ENCODE results near the gene GPR150.
"Not testable (repeated sequence)": the region's sequence is repeated elsewhere in the genome, so short reads cannot be mapped to it uniquely, and the experiment has no call there.

GPR150 gene

GRCh38 chr5:95632942-95633341 is 13.1 kb downstream of the GPR150 start:
- CTCF ChIA-PET; H3K36me3 ChIP-seq (ENCODE audit: control insufficient read depth in 2 of 2, insufficient read depth in 1 of 2, low read length in 2 of 2); H3K4me3 ChIP-seq (ENCODE audit: low read depth, low read length); H3K27ac ChIP-seq (ENCODE audit: extremely low read depth, low read depth, low read length); H3K9me3 ChIP-seq (ENCODE audit: control insufficient read depth, insufficient read depth, low read depth, low read length); POLR2A ChIA-PET; H3K4me1 ChIP-seq (ENCODE audit: control insufficient read depth, insufficient read depth, low read length): not testable (repeated sequence)
- peak; percentile 96 for TF ChIP-seq ZNF146 (tag by site-specific recombination; IDR thresholded peaks at IDR 0.05)

- Histone ChIP-seq H3K9me3 (ENCODE audit: control insufficient read depth, insufficient read depth, low read depth, low read length) (no peaks in the 10 kb centered on the region), H3K4me3 (ENCODE audit: low read depth, low read length) (no peak overlapping the region), H3K36me3 (ENCODE audit: control insufficient read depth in 2 of 2, insufficient read depth in 1 of 2, low read length in 2 of 2) (no peaks in the 10 kb centered on the region), H3K4me1 (ENCODE audit: control insufficient read depth, insufficient read depth, low read length) (no peaks in the 10 kb centered on the region), H3K27ac (ENCODE audit: extremely low read depth, low read depth, low read length) (no peak overlapping the region)
- CTCF ChIA-PET: interaction anchor here (0.6 kb wide), 1 partner anchor 147 kb away, joined by 5 read pairs; no protein-coding TSS in a partner anchor
- TF ChIP-seq SCRT2 (tag by site-specific recombination; IDR thresholded peaks at IDR 0.05) (peak; percentile 3; the same call in 1 of the 2 replicates), SALL2 (tag by site-specific recombination; IDR thresholded peaks at IDR 0.05; ENCODE audit: borderline replicate concordance) (no peak), ZIC2 (tag by site-specific recombination; IDR thresholded peaks at IDR 0.05) (no peak), ZBTB48 (tag by site-specific recombination; IDR thresholded peaks at IDR 0.05) (no peak), ZNF624 (tag by site-specific recombination; IDR thresholded peaks at IDR 0.05) (no peak)
- POLR2A ChIA-PET: no interaction called here
These were observed 13.8 kb downstream of the GPR150 start for GRCh38 chr5:95633671-95634070.

GRCh38 chr5:95634081-95634480 is 14.2 kb downstream of the GPR150 start:
- no peak for TF ChIP-seq ZBTB49 (tag by site-specific recombination; IDR thresholded peaks at IDR 0.05; ENCODE audit: low read depth)
- no peak for TF ChIP-seq ZNF558 (tag by site-specific recombination; IDR thresholded peaks at IDR 0.05)
- TF ChIP-seq ZNF747 (tag by site-specific recombination; IDR thresholded peaks at IDR 0.05): no peak
- no peak for TF ChIP-seq ZBTB21 (tag by site-specific recombination; IDR thresholded peaks at IDR 0.05)
- no peaks in the 10 kb centered on the region for H3K4me1 ChIP-seq (ENCODE audit: control insufficient read depth, insufficient read depth, low read length)
- no peaks in the 10 kb centered on the region for H3K9me3 ChIP-seq (ENCODE audit: control insufficient read depth, insufficient read depth, low read depth, low read length)
- ChIA-PET POLR2A (no interaction called here), CTCF (no interaction called here)
- H3K4me3 ChIP-seq (ENCODE audit: low read depth, low read length): no peak overlapping the region
- no peak overlapping the region for H3K27ac ChIP-seq (ENCODE audit: extremely low read depth, low read depth, low read length)
- H3K36me3 ChIP-seq (ENCODE audit: control insufficient read depth in 2 of 2, insufficient read depth in 1 of 2, low read length in 2 of 2): no peaks in the 10 kb centered on the region

- Histone ChIP-seq H3K4me1 (ENCODE audit: control insufficient read depth, insufficient read depth, low read length) (no peaks in the 10 kb centered on the region), H3K36me3 (ENCODE audit: control insufficient read depth in 2 of 2, insufficient read depth in 1 of 2, low read length in 2 of 2) (no peaks in the 10 kb centered on the region), H3K9me3 (ENCODE audit: control insufficient read depth, insufficient read depth, low read depth, low read length) (no peaks in the 10 kb centered on the region), H3K4me3 (ENCODE audit: low read depth, low read length) (no peak overlapping the region), H3K27ac (ENCODE audit: extremely low read depth, low read depth, low read length) (no peak overlapping the region)
- ChIA-PET CTCF (interaction anchor here (0.9 kb wide), 1 partner anchor 112 kb away, joined by 3 read pairs; no protein-coding TSS in a partner anchor), POLR2A (no interaction called here)
- TF ChIP-seq KLF8 (tag by site-specific recombination; IDR thresholded peaks at IDR 0.05): no peak
- no peak for TF ChIP-seq ZNF768 (tag by site-specific recombination; IDR thresholded peaks at IDR 0.05)
- TF ChIP-seq ZNF777 (tag by site-specific recombination; IDR thresholded peaks at IDR 0.05; ENCODE audit: borderline replicate concordance): no peak
- no peak for TF ChIP-seq ZFP41 (tag by site-specific recombination; IDR thresholded peaks at IDR 0.05; ENCODE audit: borderline replicate concordance)
- TF ChIP-seq KLF17 (tag by site-specific recombination; IDR thresholded peaks at IDR 0.05): no peak
- no peak for TF ChIP-seq ZNF362 (tag by site-specific recombination; IDR thresholded peaks at IDR 0.05)
- no peak for TF ChIP-seq ZNF488 (tag by site-specific recombination; IDR thresholded peaks at IDR 0.05)
- no peak for TF ChIP-seq ELK4 (IDR thresholded peaks at IDR 0.05; ENCODE audit: borderline replicate concordance, low read depth, low read length)
- TF ChIP-seq BCL11B (tag by site-specific recombination; IDR thresholded peaks at IDR 0.05; ENCODE audit: low read depth): no peak
- no peak for TF ChIP-seq ZNF2 (tag by site-specific recombination; IDR thresholded peaks at IDR 0.05)
- TF ChIP-seq ZNF626 (tag by site-specific recombination; IDR thresholded peaks at IDR 0.05): no peak
These were observed 18.7 kb downstream of the GPR150 start for GRCh38 chr5:95638632-95639031.

Data from HEK293 (cell line).